ENCODE measurements around the gene VWF. TPM values are rescaled to one million over a fixed set of nuclear protein-coding genes. Genes with fewer than 3 reads are reported as not detected.

Gene VWF
- total and polyA plus RNA-seq, 2 donors (not counting 3 experiments of a cell fraction or from before 2014, with no cell fraction given) = 1,041 to 2,328 TPM

DNA sequence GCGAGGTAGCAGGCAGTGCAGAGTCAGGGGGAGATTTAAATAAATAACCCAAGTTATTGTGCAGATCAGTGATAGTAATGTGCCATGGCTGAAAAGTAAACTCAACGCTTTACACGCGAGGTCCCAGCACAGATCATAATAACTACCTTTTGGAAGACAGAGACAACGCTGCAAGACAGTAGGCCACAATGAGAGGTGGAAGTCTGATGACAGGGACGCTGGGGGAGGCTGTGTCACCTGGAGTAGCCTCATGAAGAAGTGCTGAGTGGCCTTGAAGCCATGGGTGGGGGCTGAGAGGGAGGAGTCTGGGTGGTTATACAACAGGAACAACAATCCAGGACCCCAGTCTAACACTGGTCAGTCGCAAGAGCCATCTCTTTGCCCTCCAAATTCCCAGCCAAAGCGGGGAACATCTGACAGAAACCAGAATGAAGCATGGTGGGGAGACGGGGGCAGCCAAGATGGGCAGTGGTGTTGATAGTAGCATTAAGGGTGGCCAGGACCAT, 207.6 kb downstream of the VWF start:
- Histone ChIP-seq H3K4me2 (ENCODE audit: insufficient read depth, low read length) (no peak overlapping the region), H4K20me1 (replicated peaks; ENCODE audit: control insufficient read depth, extremely low read depth, insufficient read depth, low read length) (peaks cover 6% of the 10 kb centered on the region), H3K9ac (replicated peaks; ENCODE audit: extremely low read depth, insufficient read depth, low read length) (no peak overlapping the region), H2AFZ (ENCODE audit: low read depth, low read length) (no peak overlapping the region), H3K9me3 (replicated peaks; ENCODE audit: control insufficient read depth, insufficient read depth, low read length) (no peaks in the 10 kb centered on the region), H3K9me1 (replicated peaks; ENCODE audit: control insufficient read depth, extremely low read depth, insufficient read depth, low read length) (no peaks in the 10 kb centered on the region), H3K27me3 (ENCODE audit: control insufficient read depth in 2 of 2, insufficient read depth in 2 of 2, low read length in 2 of 2) (no peaks in the 10 kb centered on the region), H3K4me1 (ENCODE audit: control insufficient read depth, extremely low read depth, insufficient read depth, low read length) (no peaks in the 10 kb centered on the region), H3K4me3 (replicated peaks in 1 of 3; ENCODE audit: insufficient read depth in 1 of 3, low read depth in 1 of 3, low read length in 3 of 3) (no peak overlapping the region), H3K79me2 (ENCODE audit: control insufficient read depth, insufficient read depth, low read length) (no peaks in the 10 kb centered on the region), H3K36me3 (ENCODE audit: control insufficient read depth in 2 of 2, extremely low read depth in 1 of 2, insufficient read depth in 2 of 2, low read length in 2 of 2) (peaks cover 31 to 65% of the 10 kb centered on the region in 2 experiments), H3K27ac (ENCODE audit: insufficient read depth, low read depth, low read length) (no peak overlapping the region)
- dilution Hi-C loops (cut with MboI; ENCODE audit: extremely low pct_ligation_motif_present, low sequenced_read_pairs) (no loop called here), intact Hi-C loops (cut with micrococcal nuclease) (no loop called here)
- CTCF ChIA-PET = no interaction called here
- BruUV-seq (replicated peaks) = no TSS peak
- POLR2A ChIA-PET = no interaction called here
- DNase-seq (ENCODE audit: low read depth, low spot score) = no peak
- TF ChIP-seq MYC (IDR thresholded peaks at IDR 0.05; ENCODE audit: low read depth, low read length) = no peak
- TF ChIP-seq POLR2A (IDR thresholded peaks at IDR 0.05; ENCODE audit: low read depth, low read length) = no peak
- TF ChIP-seq FOS (IDR thresholded peaks at IDR 0.05; ENCODE audit: borderline replicate concordance, insufficient read depth, low read length) = no peak
- no peak for TF ChIP-seq EZH2 (IDR thresholded peaks at IDR 0.05; ENCODE audit: borderline replicate concordance, low read depth, low read length, severe bottlenecking)
- no peak for TF ChIP-seq JUN (IDR thresholded peaks at IDR 0.05; ENCODE audit: borderline replicate concordance, insufficient read depth, insufficient read length, low read depth)
- TF ChIP-seq POLR2AphosphoS5 (IDR thresholded peaks at IDR 0.05; ENCODE audit: insufficient read depth, low read depth, low read length) = no peak
- no peak for TF ChIP-seq MAX (IDR thresholded peaks at IDR 0.05; ENCODE audit: insufficient read depth, insufficient read length)
- no peak for TF ChIP-seq GATA2 (IDR thresholded peaks at IDR 0.05; ENCODE audit: insufficient read depth, insufficient read length, low read depth, low read length)
- TF ChIP-seq CTCF (IDR thresholded peaks at IDR 0.05; ENCODE audit: extremely low read depth in 1 of 2, insufficient read depth in 1 of 2, low read depth in 1 of 2, low read length in 2 of 2) = no peak
- FAIRE-seq = no peak

All from endothelial cell of umbilical vein (primary cell).